HG02759 (cell line): ENCODE results near the gene CROCC.

Source experiments
- ATAC-seq: cut with Tn5 transposase; IDR thresholded peaks from one replicate; pipeline ENCODE4 v1.9.1; 2021; ENCODE audit warnings: mild to moderate bottlenecking, moderate library complexity; ENCODE audit not compliant: unreplicated experiment

Gene CROCC

DNA sequence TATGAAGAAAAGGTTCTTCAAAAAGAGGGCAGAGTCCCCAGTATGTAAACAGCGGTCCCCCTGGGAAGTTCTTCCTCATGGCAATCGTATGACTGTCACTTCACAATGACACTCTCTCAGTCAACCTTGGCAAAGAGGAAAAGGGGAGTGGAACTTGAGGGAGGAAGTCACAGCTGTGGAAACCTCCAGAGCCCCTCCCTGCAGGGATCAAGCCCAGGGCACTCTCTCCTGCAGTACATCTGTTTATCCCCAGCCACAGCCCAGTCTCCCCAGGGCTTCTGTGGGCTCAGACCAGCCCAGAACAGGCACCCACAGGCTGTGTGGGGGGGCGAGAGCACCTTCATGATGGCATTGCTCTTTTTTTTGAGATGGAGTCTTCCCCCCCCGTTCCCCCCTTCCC lies 88.0 kb downstream of the CROCC start:
- ATAC-seq: no peak

DNA sequence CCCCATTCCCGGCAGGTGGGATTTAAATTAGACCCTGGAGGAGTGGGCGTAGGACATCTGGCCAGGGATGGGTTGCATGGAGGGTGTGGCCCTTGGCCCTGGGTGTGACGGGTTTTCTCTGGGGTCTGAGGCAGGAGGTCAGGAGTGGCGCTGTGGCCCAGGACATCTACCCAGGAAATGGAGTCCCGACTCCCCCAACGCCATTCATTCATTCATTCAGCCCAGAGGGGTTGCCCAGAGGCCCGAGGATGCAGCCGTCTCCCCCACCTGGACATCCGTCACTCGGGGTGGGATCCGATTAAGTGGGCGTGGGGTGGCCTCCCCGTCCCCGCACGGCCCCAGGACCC lies 89.3 kb downstream of the CROCC start:
- ATAC-seq: no peak

DNA sequence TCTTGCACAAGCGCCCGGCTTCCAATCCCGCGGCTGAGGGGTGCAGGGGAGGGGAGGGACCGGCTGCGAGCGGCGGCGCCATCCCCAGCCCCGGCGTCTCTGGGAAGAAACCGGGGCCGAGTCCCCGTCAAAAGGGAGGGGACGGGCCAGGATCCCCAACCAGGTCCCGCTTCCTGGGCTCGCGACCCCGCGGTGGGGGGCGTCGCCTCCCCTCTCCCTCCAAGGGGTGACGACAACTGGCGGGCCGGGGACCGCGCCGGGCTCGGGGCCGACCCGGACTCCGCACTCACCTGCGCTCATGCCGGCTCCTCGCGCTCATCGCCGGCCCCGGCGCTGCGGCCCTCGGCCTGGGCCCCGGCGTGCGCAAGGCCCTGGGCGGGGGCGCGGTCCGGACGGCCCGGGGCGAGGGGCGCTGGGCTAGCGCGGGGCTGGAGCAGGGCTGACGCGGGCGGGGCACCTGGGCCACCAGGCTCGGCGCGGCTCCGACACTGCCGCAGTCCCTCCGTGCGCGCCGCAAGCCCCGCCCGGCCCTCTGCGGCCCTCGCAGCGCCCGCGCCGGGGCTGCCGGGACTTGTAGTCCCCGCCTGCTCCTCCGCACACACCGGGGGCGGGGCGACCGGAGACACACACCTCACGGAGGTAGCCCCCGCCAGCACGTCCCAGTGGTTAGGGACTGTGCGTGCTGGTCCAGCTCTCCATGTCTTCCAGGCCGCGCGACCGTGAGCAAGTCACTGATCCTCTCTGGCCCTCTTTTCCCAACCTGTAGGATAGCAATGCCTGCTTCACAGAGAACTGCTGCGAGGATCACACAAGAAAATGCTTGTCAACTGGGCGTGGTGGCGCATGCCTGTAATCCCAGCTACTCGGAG lies 89.9 kb downstream of the CROCC start, which contains the start of gene ATP13A2:
Gene ATP13A2 (minus strand): TSS at position 490 of the 869 bp plus-strand sequence. CDS start 190 bp downstream, at position 300.
- ATAC-seq: peak; percentile 93

DNA sequence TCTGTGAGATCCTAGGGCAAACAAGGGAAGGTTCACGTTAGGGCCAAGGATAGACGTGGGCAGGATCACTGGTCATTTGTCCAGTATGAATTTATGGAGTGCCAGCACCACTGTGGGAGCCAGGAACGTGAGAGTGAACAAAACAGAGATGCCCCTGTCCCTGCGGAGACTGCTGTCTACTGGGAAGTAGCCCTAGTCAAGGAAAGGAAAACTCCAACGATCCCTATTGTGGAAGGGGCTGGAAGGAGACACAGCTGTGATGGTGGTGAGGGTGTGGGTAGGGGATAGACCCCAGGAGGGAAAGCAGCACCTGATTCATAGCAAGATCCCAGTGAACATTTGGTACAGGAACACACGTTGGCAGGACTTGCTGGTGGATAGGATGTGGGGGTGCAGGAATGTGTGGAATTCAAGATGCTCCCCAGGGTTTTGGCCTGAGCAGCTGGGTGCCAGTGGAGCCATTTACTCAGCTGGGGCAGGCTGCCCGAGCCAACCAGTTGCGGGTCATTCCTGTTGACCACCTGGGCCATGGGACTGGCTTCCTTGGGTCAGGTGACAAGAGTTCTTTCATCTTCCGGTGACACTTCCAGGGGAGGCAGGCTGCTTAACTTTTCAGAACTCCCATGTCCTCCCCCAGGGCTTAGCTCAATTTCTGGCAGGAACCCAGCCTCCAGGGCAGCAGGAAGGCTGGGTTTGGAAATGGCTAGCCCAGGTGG lies 91.2 kb downstream of the CROCC start:
- ATAC-seq: no peak

DNA sequence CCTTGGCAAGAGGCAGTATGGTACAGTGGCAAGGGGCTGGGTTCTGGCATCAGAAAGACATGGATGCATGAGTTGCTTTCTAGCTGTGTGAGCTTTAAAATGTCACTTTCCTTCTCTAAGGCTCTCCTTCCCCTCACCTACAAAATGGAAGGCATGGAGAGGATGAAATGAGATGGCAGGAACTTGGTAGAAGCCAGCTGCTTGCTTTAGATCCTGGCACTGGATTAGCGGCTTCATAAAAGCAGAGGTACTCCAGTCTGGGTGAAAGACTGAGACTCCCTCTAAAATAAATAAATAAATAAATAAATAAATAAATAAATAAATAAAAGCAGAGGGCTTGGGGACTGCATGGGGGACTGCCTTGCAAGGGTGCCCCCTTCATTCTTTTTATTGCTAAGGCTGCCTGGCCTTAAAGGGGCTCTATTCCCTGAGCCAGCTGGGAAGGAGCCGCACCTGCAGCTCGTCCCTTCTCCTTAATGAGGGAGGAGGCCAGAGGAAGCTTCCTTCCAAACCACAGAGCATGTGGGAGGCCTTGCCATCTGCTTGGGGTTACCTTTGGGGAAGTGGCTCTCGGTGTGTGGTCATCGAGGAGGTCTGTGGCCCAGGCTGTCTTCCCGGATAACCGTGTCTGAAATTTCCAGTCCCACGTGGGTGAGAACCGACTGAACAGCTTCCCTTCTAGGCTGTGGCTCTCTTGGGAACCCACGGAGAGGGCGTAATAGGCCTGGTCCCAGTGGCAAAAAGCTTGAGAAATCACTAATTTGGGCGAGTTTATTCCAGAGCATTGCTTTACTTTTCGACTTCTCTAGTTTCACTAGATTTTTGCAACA lies 92.0 kb downstream of the CROCC start:
- no peak for ATAC-seq

DNA sequence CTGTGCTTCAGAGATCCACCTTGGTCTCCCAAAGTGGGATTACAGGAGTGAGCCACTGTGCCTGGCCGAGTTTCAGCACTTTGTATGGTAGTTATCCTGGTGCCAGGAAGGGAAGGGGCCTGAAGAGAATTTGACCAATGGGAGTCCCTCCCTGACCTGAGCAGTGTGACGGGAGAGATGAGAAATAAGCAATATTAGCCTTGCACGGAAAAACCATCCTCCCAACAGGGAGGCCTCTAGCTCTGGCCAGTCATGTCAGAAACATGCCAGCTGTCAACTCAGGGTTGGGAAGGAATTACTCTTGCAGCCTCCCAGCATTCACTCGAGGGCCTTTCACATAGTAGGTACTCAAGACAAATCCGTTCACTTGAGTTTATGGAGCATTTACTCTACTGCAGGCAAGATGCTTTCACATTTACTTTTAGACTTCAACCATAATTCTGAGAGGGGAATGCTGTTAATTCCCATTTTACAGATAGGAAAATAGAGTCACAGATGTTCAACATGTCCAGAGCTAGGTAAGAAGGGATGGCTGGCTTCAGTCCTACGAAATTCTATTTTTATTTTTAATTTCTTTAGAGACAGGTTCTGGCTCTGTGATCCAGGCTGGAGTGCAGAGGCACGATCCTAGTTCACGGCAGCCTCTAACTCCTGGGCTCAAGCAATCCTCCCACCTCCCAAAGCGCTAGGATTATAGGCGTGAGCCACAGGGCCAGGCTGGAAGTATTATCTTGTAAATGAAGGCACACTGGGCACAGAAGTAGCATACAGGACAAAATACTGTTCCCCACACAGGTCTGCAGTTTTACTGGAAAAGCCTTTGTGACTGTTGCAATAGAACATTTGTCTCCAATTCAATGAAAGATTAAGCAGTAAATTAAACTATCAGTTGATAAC lies 93.2 kb downstream of the CROCC start:
- ATAC-seq: no peak

DNA sequence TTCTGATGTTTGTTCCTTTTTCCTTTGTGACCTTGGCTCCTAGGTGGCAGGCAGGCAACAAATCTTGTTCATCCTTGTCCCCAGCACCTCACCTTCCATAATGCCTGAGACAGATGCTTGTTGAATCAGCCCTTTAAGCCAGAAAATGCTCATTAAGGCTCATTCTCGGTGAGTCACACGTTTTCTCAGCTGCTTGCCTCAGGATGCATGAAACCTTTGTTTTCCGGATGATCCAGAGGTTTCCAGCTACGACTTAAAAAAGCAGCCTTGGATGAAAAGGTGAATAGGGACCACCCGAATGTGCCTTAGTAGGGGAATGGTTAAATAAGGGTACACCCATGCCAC lies 94.6 kb downstream of the CROCC start:
- ATAC-seq: no peak

DNA sequence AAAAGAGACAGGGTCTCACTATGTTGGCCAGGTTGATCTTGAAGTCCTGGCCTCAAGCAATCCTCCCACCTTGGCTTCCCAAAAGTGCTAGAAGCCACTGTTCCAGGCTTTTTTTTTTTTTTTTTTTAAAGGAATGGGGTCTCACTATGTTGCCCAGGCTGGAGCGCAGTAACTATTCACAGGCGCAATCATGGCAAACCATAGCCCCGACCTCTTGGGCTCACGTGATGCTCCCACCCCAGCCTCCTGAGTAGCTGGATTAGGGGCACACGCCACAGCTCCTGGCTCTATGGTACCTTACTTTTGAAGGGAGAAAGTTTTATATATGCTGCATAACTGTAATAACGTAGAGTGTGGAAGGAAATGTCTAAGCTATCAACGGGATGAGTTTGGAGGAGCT lies 95.7 kb downstream of the CROCC start:
- ATAC-seq: no peak

DNA sequence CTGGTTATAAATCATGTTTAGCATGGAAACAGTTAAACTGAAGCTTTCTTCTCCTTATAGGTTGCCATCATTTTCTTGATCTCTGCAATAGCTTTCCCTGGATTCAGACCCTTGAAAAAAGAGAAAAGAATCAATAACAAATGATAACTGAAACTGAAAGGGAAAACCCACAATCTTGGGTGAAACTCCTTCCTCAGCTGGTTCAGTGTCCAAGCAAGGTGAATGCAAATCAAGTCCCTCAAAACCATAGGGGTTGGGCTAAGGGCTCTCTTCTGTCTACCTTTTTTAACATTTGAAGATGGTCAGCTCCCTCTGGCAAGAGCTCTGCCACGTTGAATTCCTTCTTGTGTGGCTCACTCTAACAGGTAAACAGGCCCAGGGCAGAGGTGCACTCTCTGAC lies 97.1 kb downstream of the CROCC start:
- ATAC-seq: no peak

DNA sequence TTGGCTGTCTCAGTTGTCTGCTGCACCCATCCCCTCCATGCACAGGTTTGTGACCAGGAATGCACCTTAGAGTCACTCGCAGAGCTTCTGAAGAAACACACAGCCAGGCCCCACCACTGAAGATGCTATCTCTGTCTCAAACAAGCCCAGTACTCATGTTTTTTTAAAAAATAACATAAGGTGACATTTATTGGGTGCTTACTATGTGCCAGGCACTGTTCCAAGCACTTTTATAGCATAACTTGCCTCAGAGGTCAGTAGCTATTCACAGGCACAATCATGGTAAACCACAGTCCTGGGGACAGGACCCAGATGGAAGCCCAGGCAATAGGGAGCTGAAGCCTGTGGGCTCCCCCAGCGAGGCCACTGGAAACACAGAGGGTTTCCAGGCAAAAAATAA lies 98.8 kb downstream of the CROCC start:
- no peak for ATAC-seq

DNA sequence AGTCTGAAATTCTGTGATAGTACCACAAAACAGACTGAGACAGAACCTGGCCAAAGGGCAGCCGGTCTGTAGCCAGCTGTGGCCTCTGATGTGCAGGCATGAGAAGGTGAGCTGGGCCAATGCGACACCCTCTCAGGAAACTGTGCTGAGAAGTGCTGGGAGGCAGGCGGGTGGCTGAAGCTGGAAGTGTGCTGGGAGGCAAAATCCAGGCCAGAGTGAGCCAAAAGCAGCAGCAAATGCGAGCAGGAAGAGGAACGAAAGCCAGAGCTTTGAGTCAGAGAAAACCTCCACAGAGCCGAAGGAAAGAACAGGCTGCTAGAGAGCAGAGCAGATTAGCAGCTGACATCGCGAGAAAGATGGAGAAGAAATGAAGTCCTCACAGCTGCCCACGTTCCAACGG lies 100.2 kb downstream of the CROCC start:
- no peak for ATAC-seq
